Loucy (cell line): ENCODE data around the gene SLC8B1.

Source experiments
- H2AFZ ChIP-seq: fragments of 200-600 bp; sonication (generic); 2 replicates; pipeline ENCODE4 v1.6.0; 2016; ENCODE audit warnings: antibody characterized with exemption, mild to moderate bottlenecking, low read length, moderate library complexity
- H3F3A ChIP-seq: fragments of 200-600 bp; 2 replicates; pipeline ENCODE4 v1.6.0; 2016; ENCODE audit warnings: antibody characterized with exemption, low read depth, mild to moderate bottlenecking
- H3K27me3 ChIP-seq: fragments of 200-600 bp; sonication (generic); 2 replicates; pipeline ENCODE4 v1.6.1; 2014; ENCODE audit warnings: low read length, mild to moderate bottlenecking; ENCODE audit not compliant: insufficient read depth, poor library complexity, severe bottlenecking
- H3K36me3 ChIP-seq: fragments of 200-600 bp; sonication (generic); 2 replicates; pipeline ENCODE4 v1.6.1; 2016; ENCODE audit warnings: low read length; ENCODE audit not compliant: insufficient read depth
- H3K4me1 ChIP-seq: fragments of 200-600 bp; sonication (generic); 2 replicates; pipeline ENCODE4 v1.5.1; 2014; ENCODE audit warnings: low read length, mild to moderate bottlenecking; ENCODE audit not compliant: insufficient read depth, poor library complexity, severe bottlenecking
- H3K4me2 ChIP-seq: fragments of 200-600 bp; sonication (generic); 2 replicates; pipeline ENCODE4 v1.6.0; 2014; ENCODE audit warnings: antibody characterized with exemption, low read length, low read depth, mild to moderate bottlenecking; ENCODE audit not compliant: poor library complexity, severe bottlenecking
- H3K4me3 ChIP-seq: fragments of 200-600 bp; sonication (generic); 2 replicates; pipeline ENCODE4 v1.5.1; 2014; ENCODE audit warnings: low read length, mild to moderate bottlenecking, mixed read lengths; ENCODE audit not compliant: poor library complexity, severe bottlenecking
- H3K79me2 ChIP-seq: fragments of 200-600 bp; sonication (generic); 2 replicates; pipeline ENCODE4 v1.6.1; 2014; ENCODE audit warnings: low read length; ENCODE audit not compliant: insufficient read depth
- H3K9ac ChIP-seq: fragments of 200-600 bp; sonication (generic); 2 replicates; pipeline ENCODE4 v1.6.0; 2014; ENCODE audit warnings: mild to moderate bottlenecking, low read depth, low read length, moderate library complexity; ENCODE audit not compliant: poor library complexity, severe bottlenecking
- H3K9me2 ChIP-seq: fragments of 200-600 bp; sonication (generic); replicated peaks from 2 replicates; pipeline ENCODE4 v1.6.1; 2016; ENCODE audit warnings: low read depth, low read length, mixed read lengths
- H3K9me3 ChIP-seq: fragments of 200-600 bp; sonication (generic); 2 replicates; pipeline ENCODE4 v1.6.1; 2014; ENCODE audit warnings: mild to moderate bottlenecking, antibody characterized with exemption, low read length, low read depth; ENCODE audit not compliant: insufficient read depth
- H4K20me1 ChIP-seq: fragments of 200-600 bp; sonication (generic); 2 replicates; pipeline ENCODE4 v1.6.0; 2014; ENCODE audit warnings: antibody characterized with exemption, low read length, mild to moderate bottlenecking; ENCODE audit not compliant: insufficient read depth, poor library complexity, severe bottlenecking
- CTCF ChIP-seq: fragments of 200-600 bp; sonication (generic); conservative IDR thresholded peaks from 2 replicates; pipeline ENCODE4 v1.5.1; 2014; ENCODE audit warnings: mild to moderate bottlenecking, antibody characterized with exemption, low read length
- EZH2phosphoT487 ChIP-seq: fragments of 200-600 bp; IDR thresholded peaks from 2 replicates; pipeline ENCODE4 v1.6.1; 2018; ENCODE audit warnings: antibody characterized with exemption, mild to moderate bottlenecking, moderate library complexity, borderline replicate concordance

Gene SLC8B1

DNA sequence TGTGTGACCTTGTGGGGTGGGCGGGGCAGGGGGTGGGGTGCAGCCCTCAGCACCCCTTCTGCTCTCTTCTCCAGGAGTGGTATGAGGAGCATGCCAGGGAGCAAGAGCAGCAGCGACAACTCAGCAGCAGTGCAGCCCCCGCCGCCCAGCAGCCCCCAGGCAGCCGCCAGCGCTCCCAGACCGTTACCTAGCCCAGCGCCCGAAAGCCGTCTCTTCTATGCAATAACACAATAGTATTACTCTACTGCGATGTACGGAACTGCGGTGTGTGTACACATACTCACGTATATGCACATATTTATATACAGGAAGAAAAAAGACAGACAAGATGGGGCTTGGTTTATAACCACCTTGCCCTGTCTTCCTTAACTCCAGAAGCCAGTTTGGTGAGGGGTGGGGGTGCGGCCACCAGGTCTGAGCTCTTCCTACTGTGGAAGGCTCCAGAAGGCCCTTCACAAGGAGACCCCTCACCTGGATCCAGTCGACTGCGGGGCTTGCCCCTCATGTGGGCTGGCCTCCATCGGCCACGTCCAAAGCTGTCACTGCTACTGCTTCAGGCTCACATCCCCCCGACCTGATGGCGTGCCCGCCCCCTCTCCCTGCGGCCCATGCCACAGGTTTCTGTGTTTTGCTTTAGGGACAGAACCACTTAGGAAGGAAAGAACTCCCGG is 38.9 kb downstream of the SLC8B1 start:
- H3K9ac ChIP-seq: no peak overlapping the region
- no peaks in the 10 kb centered on the region for H3K36me3 ChIP-seq
- no peak overlapping the region for H3K4me2 ChIP-seq
- H3K9me3 ChIP-seq: no peaks in the 10 kb centered on the region
- H4K20me1 ChIP-seq: no peaks in the 10 kb centered on the region
- no peak overlapping the region for H2AFZ ChIP-seq
- no peak for TF ChIP-seq EZH2phosphoT487
- no peak for TF ChIP-seq CTCF
- no peak overlapping the region for H3K4me3 ChIP-seq
- H3K79me2 ChIP-seq: no peaks in the 10 kb centered on the region
- H3K4me1 ChIP-seq: no peaks in the 10 kb centered on the region
- no peaks in the 10 kb centered on the region for H3K9me2 ChIP-seq
- H3F3A ChIP-seq: no peaks in the 10 kb centered on the region
- no peaks in the 10 kb centered on the region for H3K27me3 ChIP-seq

DNA sequence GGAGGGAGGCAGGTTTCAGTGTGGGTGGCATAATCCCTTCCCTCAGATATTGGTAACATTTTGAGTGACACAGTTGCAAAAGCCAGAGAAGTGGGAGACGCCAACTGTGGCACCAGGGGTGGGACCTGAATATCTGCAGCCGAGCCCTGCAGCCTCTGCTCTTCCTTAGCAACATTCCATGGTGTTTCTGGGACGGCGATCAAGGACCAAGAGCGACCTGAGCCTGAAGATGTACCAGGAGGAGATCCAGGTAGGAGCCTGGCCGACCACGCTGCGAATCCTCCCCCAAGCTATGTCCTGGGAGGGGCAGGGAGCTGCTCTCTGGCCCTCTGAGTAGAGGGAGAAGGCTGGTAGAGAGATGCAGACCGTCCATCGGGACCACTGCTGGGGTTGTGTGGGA is 41.8 kb downstream of the SLC8B1 start:
- Histone ChIP-seq H3K9ac (no peak overlapping the region), H3K4me1 (no peaks in the 10 kb centered on the region), H3K4me3 (no peak overlapping the region), H3K9me2 (no peaks in the 10 kb centered on the region), H3K4me2 (no peak overlapping the region), H3K79me2 (no peaks in the 10 kb centered on the region), H3K9me3 (no peaks in the 10 kb centered on the region), H4K20me1 (no peaks in the 10 kb centered on the region), H3F3A (no peaks in the 10 kb centered on the region), H2AFZ (no peak overlapping the region), H3K36me3 (no peaks in the 10 kb centered on the region), H3K27me3 (no peaks in the 10 kb centered on the region)
- TF ChIP-seq CTCF (no peak), EZH2phosphoT487 (no peak)

- no peaks in the 10 kb centered on the region for H3K36me3 ChIP-seq
- no peaks in the 10 kb centered on the region for H4K20me1 ChIP-seq
- TF ChIP-seq CTCF: no peak
- TF ChIP-seq EZH2phosphoT487: no peak
These were observed 42.4 kb downstream of the SLC8B1 start for GRCh38 chr12:113292547-113292946.

More at GRCh38 chr12:113292547-113292946, 42.4 kb downstream of the SLC8B1 start:
- H2AFZ ChIP-seq: no peak overlapping the region
- H3K27me3 ChIP-seq: no peaks in the 10 kb centered on the region
- no peak overlapping the region for H3K4me2 ChIP-seq
- H3K9me3 ChIP-seq: no peaks in the 10 kb centered on the region
- H3K4me1 ChIP-seq: no peaks in the 10 kb centered on the region
- H3K4me3 ChIP-seq: no peak overlapping the region
- H3K9me2 ChIP-seq: no peaks in the 10 kb centered on the region
- H3K79me2 ChIP-seq: no peaks in the 10 kb centered on the region
- H3F3A ChIP-seq: no peaks in the 10 kb centered on the region
- no peak overlapping the region for H3K9ac ChIP-seq
